OCI-LY7 (cell line): ENCODE measurements around the gene OSBP2. TPM values are rescaled to one million over a fixed set of nuclear protein-coding genes. Genes with fewer than 3 reads are reported as not detected.
"Not testable (repeated sequence)": the region's sequence is repeated elsewhere in the genome, so short reads cannot be mapped to it uniquely, and the experiment has no call there.

Experiments used
- BruUV-seq: library from RNA; stranded (reverse); fragments of 400-500 nt; replicated peaks from 2 replicates; lab custom pipeline; 2021; lab: Mats Ljungman, UMichigan
- CTCF ChIA-PET: fragments of 300-600 bp; sonication (Branson Sonifier 250); formaldehyde crosslinking; loops from one replicate; lab custom pipeline; 2022; ENCODE audit warnings: antibody characterized with exemption; ENCODE audit not compliant: unreplicated experiment; lab: Charles Lee
- POLR2A ChIA-PET: fragments of 300-600 bp; sonication (Branson Sonifier 250); formaldehyde crosslinking; loops from one replicate; lab custom pipeline; 2022; ENCODE audit warnings: antibody characterized with exemption; lab: Charles Lee
- DNase-seq: peaks from one replicate; pipeline ENCODE4 v3.0.0-alpha.2; 2015; ENCODE audit warnings: low spot score
- H2AFZ ChIP-seq: fragments of 200-600 bp; sonication (generic), shearing (Covaris generic); 2 replicates; pipeline ENCODE4 v1.6.1; 2014; ENCODE audit warnings: mild to moderate bottlenecking, antibody characterized with exemption, low read length, moderate library complexity
- H3K27ac ChIP-seq: fragments of 200-600 bp; sonication (generic); 2 replicates; pipeline ENCODE4 v1.5.1; 2014; ENCODE audit warnings: mixed run types, low read depth, mild to moderate bottlenecking, moderate library complexity, low read length, inconsistent platforms; ENCODE audit not compliant: poor library complexity, severe bottlenecking
- H3K36me3 ChIP-seq: fragments of 200-600 bp; sonication (generic); 2 replicates; pipeline ENCODE4 v1.6.1; 2014; ENCODE audit warnings: mild to moderate bottlenecking, antibody characterized with exemption, low read length, moderate library complexity, mixed read lengths; ENCODE audit not compliant: insufficient read depth
- H3K4me1 ChIP-seq: fragments of 200-600 bp; sonication (generic); 2 replicates; pipeline ENCODE4 v1.5.1; 2014; ENCODE audit warnings: mild to moderate bottlenecking, low read length; ENCODE audit not compliant: insufficient read depth, poor library complexity, severe bottlenecking
- H3K4me2 ChIP-seq: fragments of 200-600 bp; sonication (generic); 2 replicates; pipeline ENCODE4 v1.6.1; 2014; ENCODE audit warnings: mild to moderate bottlenecking, low read length
- H3K4me3 ChIP-seq: fragments of 200-600 bp; sonication (generic); 2 replicates; pipeline ENCODE4 v1.5.1; 2014; ENCODE audit warnings: mild to moderate bottlenecking, low read depth, low read length; ENCODE audit not compliant: poor library complexity, severe bottlenecking
- H3K79me2 ChIP-seq: fragments of 200-600 bp; sonication (generic); 2 replicates; pipeline ENCODE4 v1.6.1; 2016; ENCODE audit warnings: low read depth, mild to moderate bottlenecking, low read length, moderate library complexity, mixed read lengths; ENCODE audit not compliant: insufficient read depth
- H3K9me2 ChIP-seq: fragments of 200-600 bp; sonication (generic); 2 replicates; pipeline ENCODE4 v1.6.1; 2016; ENCODE audit warnings: mild to moderate bottlenecking, low read length, mixed read lengths; ENCODE audit not compliant: insufficient read depth
- H3K9me3 ChIP-seq: fragments of 200-600 bp; sonication (generic); 2 replicates; pipeline ENCODE4 v1.6.1; 2014; ENCODE audit warnings: mild to moderate bottlenecking, mixed run types, low read length, mixed read lengths
- H4K20me1 ChIP-seq: fragments of 200-600 bp; sonication (generic); 2 replicates; pipeline ENCODE4 v1.6.1; 2014; ENCODE audit warnings: mild to moderate bottlenecking, antibody characterized with exemption, low read length, moderate library complexity, mixed read lengths; ENCODE audit not compliant: insufficient read depth
- CTCF ChIP-seq: fragments of 200-600 bp; sonication (generic); conservative IDR thresholded peaks from 2 replicates; pipeline ENCODE4 v1.5.1; 2014; ENCODE audit warnings: mild to moderate bottlenecking, antibody characterized with exemption, low read length, moderate library complexity, mixed read lengths
- EZH2phosphoT487 ChIP-seq: fragments of 200-600 bp; sonication (generic); IDR thresholded peaks from 2 replicates; pipeline ENCODE4 v1.6.1; 2018; ENCODE audit warnings: low read depth, borderline replicate concordance, mild to moderate bottlenecking, mixed run types, antibody characterized with exemption, low read length, moderate library complexity, mixed read lengths
- intact Hi-C: fragments of 100-400 bp; cut with micrococcal nuclease; formaldehyde crosslinking; loops from one replicate; pipeline ENCODE4 v1.10.0; 2022; ENCODE audit not compliant: unreplicated experiment
- total RNA-seq, 2 experiments: library from RNA; depleted of rRNA in 1 of 2; stranded (reverse); fragments of >200 nt in 1 of 2; shearing (Covaris generic) in 1 of 2; gene quantifications; 2 replicates each; pipeline ENCODE4 v1.2.3, GENCODE V29; 2014 to 2022

The OSBP2 gene
- total RNA-seq, 2 experiments from 2014 or later = 0.19 to 0.34 TPM

GRCh38 chr22:30733181-30733631 lies 38.5 kb downstream of the OSBP2 start:
- Histone ChIP-seq H4K20me1 (no peaks in the 10 kb centered on the region), H3K4me3 (no peak overlapping the region), H3K9me3 (no peaks in the 10 kb centered on the region), H2AFZ (no peak overlapping the region), H3K4me1 (no peaks in the 10 kb centered on the region), H3K4me2 (no peak overlapping the region), H3K9me2 (no peaks in the 10 kb centered on the region), H3K79me2 (no peaks in the 10 kb centered on the region), H3K36me3 (no peaks in the 10 kb centered on the region), H3K27ac (no peak overlapping the region)
- DNase-seq = no peak
- ChIA-PET CTCF (no interaction called here), POLR2A (interaction anchor here (0.6 kb wide), 1 partner anchor 175 kb away, joined by 3 read pairs; no protein-coding TSS in a partner anchor)
- intact Hi-C loops = no loop called here
- BruUV-seq = no TSS peak
- TF ChIP-seq EZH2phosphoT487 = no peak
- no peak for TF ChIP-seq CTCF

- H2AFZ ChIP-seq, H3K79me2 ChIP-seq, H3K9me2 ChIP-seq, H3K4me2 ChIP-seq, H4K20me1 ChIP-seq, DNase-seq, CTCF ChIA-PET, POLR2A ChIA-PET, H3K9me3 ChIP-seq, BruUV-seq, intact Hi-C loops, H3K4me3 ChIP-seq, H3K27ac ChIP-seq, H3K4me1 ChIP-seq, H3K36me3 ChIP-seq: not testable (repeated sequence)
Observed at GRCh38 chr22:30740007-30740406, 45.3 kb downstream of the OSBP2 start.

- intact Hi-C loops, DNase-seq, H3K4me1 ChIP-seq, BruUV-seq, CTCF ChIA-PET, H3K36me3 ChIP-seq, H2AFZ ChIP-seq, H3K9me3 ChIP-seq, H4K20me1 ChIP-seq, H3K4me2 ChIP-seq, H3K27ac ChIP-seq, H3K4me3 ChIP-seq, POLR2A ChIA-PET, H3K79me2 ChIP-seq, H3K9me2 ChIP-seq: not testable (repeated sequence)
Observed at GRCh38 chr22:30740511-30740910, 45.8 kb downstream of the OSBP2 start.
